GM12892 (cell line): ENCODE results near the gene RFX3.

Source experiments
- POLR2AphosphoS5 ChIP-seq: IDR thresholded peaks from 2 replicates; pipeline ENCODE4 v1.6.1; 2011; ENCODE audit warnings: low read depth, low read length, control low read depth
- TAF1 ChIP-seq: IDR thresholded peaks from 2 replicates; pipeline ENCODE4 v1.6.1; 2011; ENCODE audit warnings: low read depth, mild to moderate bottlenecking, control low read depth, low read length, borderline replicate concordance

DNA sequence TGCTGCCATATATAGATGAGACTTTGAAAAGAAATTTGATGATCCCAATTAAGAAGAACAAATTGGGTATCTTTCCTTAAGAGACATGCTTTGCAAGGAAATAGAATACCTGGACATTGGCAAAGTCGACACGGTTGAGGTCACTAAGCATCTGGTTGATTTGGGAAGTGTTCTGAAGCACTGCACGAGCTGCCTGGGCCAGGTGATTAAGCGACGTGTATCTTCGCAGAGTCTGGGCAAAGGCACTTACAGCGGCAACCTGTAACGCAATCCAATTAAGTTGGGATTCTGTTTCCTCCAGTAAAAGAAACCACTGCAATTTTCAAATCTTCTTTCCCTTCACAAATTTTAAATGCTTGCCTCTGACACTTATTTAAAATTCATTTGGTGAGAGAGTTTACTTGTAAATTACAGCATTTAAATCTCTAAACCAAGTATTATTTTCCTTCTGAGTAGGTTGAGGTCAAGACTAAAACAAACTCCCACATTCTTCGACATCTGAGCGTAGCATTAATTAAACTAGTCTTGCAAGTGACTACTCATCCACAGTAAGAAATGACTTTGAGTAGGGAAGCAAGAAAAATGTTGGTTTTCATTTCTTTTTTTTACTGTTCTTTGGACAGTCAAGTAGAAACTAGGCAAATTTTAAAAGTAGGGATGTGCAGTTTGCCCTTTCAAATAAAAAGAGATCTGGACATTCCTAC lies 262.8 kb downstream of the RFX3 start:
- TF ChIP-seq TAF1: no peak
- no peak for TF ChIP-seq POLR2AphosphoS5
